Measurements from ENCODE around the gene NAA40. TPM values are rescaled to one million over a fixed set of nuclear protein-coding genes. Genes with fewer than 3 reads are reported as not detected.

NAA40 gene
- polyA plus RNA-seq, 4 donors = 23.6 to 43.0 (median 35.3) TPM

DNA sequence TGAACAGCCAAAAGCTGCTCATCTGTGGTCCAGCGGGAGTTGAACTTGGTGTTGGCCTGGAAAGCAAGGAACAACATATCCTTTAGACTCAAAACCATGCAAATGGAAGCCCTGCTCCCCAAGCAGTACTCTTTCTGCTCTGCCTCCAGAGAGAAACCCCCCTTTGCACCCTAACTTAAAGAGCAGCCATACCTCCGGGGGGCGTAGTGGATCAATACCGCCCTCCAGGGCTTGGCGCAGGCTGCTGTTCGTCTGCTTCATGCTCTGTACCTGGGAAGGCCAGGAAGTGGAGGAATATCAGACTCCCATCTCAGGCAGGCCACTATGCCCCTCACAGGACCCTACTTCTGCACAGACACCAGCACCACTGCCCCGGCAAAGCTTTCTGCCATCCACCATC is 26.1 kb upstream of the NAA40 start:
- no peak for DNase-seq (ENCODE audit: low read depth in 4 of 4, low spot score in 2 of 4)

DNA sequence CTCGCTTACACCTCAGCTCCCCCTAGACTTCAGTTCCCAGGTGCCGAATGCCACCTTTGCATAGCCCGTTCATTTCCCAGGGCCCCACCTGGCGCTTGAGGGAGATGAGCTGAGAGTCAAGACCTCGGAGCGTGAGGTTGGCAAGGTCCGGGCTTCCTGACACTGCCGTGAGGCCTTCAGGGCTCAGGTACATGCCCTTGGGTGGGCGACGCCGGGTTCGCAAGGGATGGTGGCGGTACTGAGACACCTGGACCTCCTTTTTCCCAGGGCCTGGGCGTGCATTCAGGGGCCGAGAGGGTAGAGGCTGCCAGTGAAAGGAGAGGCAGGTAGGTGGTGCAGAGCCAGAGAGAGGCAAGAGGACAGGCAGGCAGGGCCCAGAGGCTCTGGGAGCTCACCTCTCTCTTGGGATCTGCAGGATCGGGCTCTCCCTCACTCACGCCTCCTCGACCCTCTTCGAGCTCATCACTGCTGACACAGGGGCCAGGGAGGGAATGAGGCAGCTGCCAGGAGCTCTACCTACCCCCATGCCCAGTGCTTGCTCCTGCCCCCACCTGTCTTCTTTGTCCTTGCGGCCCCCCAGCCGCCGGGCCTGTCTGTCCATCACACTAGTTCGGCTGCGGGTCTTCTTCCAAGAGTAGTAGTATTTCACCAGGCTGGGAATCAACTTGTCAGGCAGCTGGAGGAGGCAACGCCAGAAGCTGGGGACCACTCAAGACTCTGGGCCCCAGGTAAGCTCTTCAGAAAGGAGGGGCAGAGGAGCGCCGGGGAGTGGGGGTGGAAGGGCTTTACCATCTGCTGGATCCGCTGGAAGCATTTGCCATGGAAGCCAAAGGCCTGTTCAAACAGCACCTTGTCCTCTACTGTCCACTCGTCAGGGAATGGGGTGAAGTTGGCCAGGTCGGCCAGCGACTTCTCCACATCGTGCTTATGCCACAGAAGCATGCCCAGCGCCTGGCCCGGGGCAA is 24.7 kb upstream of the NAA40 start:
- DNase-seq (ENCODE audit: low read depth in 4 of 4, low spot score in 2 of 4) = no peak

DNA sequence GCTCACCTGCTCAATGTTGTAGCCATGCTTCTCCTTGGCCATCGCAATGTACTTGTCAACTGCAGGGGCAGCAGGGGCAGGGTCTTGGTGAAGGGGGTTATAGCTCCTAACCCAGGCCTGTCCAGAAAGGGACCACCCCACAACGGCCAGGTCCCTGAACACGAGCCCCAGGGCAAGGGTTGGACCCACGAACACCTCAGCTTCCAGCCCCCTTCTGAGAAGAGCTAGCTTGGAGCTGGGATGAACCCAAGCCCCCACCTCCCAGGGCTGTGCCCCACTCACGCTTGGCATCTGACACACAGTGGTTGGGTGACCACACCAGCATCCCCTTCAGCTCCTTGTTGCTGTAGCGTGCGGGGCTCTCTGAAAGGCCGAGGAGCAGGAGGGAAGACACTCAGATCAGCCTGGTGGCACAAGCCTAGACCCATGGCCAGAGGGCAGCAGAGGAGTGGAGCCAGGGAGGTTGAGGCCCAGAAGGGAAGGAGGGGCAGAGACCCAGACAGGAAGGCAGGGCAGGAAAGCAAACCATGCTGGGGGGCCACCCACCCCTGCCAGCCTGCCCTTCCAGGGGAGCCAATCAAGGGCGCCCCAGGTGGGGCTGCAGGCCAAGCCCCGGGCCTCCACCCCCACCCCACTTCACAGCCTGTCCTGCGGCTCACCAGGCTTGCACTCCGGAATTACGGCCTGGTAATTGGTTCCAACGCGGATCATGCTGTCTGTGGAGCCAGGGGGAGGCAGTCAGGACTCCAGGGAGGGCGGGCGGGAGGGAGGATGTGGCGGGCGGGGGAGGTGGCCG is 23.7 kb upstream of the NAA40 start:
- no peak for DNase-seq (ENCODE audit: low read depth in 4 of 4, low spot score in 2 of 4)

DNA sequence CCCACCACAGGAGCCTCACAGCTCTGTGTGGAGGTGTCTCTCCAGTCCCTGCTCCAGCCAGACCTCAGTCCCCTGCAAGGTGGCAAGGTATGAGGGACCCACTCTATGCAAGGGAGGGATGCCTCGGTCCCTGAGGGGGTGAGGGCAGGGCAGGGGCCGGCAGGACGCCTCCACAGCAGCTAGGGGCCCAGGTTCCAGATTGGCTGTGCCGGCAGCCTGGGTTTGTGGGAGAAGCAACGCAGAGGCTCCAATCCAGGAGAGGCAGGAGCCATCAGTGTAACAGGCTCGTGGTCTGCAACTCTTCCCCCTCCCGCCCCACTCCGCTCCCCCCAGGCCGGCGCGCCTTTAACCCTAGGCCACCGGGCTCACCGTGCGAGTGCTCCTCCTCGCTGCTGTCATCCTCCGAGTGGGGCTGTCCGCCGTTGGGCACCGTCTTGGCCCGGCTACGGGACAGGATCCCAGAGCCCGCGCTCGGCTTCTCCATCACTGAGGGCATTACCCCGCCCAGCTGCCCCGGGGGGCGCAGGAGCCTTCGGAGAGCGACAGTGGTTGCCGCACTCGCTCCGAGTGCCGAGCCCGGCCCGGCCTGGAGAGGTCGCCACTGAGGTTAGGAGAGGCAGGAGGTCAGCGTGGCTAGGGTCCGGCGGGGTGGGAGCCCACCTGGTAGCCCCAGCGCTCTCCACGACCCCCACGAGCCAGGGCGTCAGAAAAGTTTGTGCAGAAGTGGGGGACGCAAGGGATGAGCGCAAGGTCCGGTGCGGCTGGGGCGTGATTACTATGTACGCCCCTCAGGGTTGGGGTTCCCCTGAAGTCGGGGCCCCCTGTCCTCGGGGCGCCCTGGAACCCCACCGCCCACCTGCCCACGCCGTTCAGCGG is 22.6 kb upstream of the NAA40 start:
- no peak for DNase-seq (ENCODE audit: low read depth in 4 of 4, low spot score in 2 of 4)

DNA sequence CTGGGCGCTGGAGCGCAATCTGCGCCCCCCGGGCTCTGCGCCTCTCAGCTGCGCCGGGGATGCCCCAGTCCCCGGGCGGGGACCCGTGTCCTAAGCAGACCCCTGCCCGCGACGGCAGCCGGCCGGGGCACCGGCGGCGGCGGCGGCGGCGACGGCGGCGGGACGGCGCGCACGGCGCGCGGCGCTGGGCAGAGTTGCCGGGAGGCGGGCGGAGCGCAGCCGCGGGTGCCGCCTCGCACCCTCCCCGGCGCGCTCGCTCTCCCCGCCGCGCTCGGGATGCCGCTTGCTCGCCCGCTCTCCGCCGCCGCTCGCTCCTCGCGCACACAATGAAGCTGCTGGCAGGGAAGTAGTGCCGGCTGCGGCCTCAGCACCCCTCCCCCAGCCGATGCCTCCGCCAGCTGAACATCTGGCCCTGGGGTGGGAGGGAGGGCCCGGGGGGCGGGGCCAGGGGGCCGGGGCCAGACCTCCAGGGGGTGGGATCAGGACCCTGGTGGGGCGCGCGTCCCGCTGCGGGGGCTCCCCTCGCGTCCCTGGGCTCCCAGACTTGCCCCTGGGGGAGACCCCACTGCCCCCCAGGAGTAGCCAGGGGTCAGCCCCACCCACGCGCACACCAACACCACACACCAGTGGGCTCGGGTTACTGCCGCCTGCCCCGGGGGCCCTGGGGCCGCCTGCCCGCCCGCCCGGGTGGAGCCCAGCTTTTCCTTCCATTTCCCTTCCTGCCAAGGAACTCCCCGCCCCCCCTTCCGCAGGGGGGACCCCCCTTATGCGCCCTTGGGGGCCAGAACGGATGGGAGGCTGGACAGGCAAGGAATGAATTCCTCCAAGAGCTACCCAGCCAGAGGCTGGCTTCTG is 21.7 kb upstream of the NAA40 start, which contains the start of gene RCOR2:
TSS of gene RCOR2 (minus strand) at position 328 of the 855 bp plus-strand sequence. CDS start 708 bp downstream, outside the sequence.
- DNase-seq (ENCODE audit: low read depth in 4 of 4, low spot score in 2 of 4) = no peak

DNA sequence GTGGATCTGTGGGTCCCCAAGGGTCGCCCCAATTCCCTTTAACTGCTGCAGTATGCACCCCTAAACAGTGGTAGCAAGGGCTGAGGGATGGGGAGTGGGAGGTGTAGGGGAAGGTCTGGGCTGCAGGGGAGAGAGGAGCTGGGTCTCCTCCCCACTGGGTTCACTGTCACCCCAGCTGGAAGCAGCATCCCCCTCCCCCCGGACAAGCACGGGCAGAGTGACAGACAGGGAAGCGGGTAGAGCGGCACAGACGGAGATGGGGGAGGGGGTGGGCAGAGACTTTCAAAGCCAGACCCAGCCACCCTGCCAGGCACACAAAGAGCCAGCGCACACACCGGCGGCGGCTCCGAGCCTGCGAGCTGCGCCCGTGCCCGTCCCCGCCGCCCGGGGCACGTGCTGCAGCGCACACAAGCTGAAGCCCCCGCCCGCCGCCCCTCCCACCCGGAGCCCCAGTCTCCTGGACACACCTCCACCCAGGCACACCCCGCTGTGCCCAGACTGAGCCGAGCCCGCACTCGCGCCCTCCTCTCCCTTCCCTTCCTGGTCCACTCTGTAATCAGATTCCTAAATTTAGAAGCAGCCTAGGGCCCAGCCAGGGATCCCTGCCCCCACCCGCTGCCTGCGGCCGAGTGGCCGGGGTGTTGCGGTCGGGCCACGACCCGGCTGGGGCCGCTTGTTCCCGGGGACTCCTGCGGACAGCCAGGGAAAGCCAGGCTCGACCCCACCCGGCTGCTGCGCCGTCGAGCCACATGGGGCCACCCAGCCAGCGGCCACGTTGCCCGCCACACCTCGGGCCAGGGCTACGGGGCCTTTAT is 20.9 kb upstream of the NAA40 start:
- no peak for DNase-seq (ENCODE audit: low read depth in 4 of 4, low spot score in 2 of 4)

DNA sequence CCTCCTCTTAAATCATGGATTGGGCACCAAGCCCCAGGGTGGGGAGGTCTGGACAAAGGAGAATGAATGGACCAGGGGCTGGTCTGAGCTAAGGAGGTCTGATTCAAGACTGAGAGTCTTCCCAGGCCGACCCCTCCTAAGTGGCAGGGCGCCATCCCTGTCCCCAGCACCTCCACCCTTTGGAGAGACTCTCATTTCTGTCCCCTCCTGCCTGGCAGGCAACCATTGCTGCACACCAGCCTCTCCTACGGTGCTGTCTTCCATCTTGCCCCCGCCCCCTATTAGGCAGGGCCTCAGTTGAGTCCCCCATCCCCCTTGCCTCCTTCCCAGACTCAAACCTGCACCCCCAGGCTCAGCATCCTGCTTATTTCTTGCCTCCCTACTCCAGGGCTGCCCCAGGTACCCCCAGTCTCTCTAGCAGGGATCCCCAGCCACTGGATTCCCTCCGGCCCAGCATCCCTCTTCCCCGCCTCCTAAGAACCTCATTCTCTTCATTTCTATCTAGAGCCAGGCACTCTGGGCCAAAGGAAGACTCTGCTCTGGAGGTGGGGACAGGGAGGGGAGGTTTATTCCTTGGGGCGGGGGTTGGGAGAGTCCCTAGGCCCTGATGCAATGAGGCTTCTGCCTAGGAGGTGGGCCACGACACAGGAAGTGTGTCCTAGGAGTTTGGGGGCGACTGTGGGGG is 20.2 kb upstream of the NAA40 start:
- no peak for DNase-seq (ENCODE audit: low read depth in 4 of 4, low spot score in 2 of 4)

DNA sequence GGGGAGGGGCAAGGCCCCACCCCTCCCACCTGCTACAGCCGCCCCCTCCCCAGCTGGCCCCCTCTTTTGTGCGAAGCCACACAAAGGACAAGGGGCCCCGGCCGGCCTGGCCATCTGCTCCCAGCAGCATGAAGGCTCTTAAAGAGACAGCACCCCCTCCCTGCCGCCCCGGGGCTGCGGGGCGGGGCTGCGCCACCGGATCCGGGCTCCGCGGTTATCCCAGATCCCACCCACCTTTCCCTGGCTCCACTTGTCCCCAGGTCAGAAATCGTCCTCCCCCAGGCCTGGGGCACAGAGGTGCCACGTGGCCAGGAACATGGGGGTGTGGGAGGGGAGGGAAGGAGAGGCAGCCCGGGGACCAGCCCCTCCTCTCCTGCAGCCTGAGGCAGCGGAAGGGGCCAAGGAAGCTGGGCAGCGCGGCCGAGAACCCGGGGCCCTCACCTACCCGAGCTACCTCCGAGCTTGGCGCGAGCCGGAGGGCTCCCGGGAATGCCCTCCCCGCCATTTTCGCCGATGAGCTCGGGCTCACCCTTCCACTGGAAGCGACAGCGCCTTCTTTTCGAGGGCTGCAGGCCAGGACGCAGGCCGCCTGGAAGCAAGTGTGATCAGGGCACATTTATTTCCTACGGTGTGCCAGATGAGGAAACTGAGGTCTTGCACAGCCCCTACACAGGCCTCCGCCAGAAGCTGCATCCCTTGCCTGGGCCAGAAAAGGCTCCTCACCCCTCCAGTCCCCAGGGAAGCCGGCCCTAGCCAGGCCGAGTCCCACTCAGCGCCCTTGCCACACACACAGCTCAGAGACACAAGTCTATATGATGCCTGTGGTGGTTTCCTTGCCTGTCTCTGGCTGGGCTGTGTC is 19.3 kb upstream of the NAA40 start:
- DNase-seq (ENCODE audit: low read depth in 4 of 4, low spot score in 2 of 4) = no peak

DNA sequence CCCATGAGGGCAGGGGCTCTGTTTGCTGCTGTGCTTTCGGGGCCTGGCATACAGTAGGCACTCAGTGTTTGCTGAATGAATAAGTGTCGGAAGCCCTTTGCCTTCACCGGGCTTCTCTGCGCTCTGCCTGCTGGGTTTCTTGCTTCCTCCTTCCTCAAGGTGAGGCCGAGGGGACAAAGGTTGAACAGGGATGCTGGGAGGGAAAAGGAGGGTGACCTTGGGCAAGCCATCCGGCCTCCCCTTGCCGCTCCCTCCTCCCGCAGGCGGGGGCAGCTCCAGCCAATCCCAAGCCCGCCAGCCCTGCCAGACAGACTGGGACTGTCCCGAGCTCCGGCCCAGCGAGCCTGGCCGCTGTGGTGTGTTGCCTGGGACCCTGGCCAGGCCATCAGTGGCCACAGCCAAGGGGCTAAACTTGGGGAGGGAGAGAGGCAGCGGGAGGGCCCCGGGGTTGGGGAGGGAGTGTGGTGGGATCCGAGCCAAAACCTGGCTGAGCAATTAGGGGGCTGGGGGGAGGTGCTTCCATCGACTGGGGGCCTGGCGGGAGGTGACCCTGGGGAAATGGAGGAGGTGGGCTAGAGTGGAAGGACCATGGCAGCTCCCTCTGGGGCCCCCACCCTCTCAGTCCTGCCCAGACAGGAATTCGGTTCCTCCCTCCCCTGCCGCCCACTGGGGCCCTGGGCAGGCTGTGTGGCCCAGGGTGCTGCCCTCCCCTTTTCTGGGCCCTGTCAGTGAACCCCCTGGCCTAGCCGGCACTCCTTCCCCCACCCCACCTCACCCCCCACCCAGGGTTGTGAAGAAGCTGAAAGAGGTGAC is 18.5 kb upstream of the NAA40 start:
- no peak for DNase-seq (ENCODE audit: low read depth in 4 of 4, low spot score in 2 of 4)

DNA sequence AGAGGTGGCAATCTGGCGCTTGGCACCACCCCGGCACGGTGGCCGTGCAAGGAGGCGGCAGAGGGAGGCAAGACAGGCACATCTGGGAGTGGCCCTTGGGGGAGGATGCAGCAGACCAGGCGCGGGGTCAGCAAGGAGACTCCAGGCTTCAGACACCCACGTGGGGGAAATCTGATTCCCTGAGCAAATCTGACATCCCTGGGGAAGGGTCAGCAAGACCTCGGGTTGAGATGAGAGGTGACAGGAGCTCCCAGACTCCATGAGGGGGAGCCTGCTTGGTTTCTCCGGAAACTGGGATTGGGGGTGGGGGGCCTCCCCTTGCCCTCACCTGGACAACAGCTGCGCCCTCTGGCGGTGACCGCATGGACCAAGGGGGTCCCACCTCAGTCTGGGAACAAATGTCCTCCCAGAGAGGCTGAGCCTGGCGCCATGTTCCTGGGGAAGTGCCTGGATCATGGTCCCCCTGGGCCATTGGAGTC is 17.8 kb upstream of the NAA40 start:
- DNase-seq (ENCODE audit: low read depth in 4 of 4, low spot score in 2 of 4) = no peak

DNA sequence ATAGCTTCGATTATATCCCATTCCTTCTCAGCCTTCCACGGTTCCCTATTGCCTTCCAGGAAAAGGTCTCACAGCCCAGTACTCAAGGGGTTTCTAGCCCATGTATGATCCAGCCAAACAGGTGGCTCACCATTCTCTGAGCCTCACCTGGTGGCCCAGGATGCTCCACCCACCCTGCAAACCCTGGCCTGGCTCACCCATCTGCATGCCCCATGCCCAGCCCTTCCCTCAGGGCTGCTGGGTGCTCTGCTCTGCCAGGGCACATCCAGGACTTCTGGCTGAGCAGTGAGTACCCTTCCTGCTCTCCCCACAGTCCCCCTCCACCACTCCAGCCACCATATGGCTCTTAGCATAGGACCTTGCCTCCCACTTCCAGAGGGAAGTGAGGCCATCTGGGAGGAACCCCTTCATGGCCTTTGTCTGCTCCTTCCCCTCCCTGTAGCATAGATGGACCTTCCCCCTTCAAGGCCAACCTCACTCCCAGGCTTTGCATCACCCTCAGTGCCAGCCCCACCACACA is 16.1 kb upstream of the NAA40 start:
- no peak for DNase-seq (ENCODE audit: low read depth in 4 of 4, low spot score in 2 of 4)

DNA sequence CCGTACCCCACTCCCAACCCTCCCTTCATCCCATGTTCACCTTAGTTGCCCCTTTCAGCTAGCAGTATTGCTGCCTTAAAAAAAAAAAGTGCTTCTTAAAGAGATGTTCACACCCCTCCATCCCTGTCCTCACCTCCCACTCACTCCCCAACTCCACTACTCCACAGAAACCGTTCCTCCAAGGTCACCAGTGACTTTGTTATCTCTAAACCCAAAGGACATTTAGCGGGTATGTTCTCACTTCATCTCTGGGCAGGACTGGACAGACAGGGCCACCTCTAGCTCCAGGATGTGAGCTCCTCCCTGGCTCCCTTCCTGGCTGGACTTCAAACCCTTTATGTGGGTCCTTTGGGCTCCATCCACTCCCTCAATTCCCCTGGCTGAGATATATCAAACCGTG is 15.5 kb upstream of the NAA40 start:
- no peak for DNase-seq (ENCODE audit: low read depth in 4 of 4, low spot score in 2 of 4)

DNA sequence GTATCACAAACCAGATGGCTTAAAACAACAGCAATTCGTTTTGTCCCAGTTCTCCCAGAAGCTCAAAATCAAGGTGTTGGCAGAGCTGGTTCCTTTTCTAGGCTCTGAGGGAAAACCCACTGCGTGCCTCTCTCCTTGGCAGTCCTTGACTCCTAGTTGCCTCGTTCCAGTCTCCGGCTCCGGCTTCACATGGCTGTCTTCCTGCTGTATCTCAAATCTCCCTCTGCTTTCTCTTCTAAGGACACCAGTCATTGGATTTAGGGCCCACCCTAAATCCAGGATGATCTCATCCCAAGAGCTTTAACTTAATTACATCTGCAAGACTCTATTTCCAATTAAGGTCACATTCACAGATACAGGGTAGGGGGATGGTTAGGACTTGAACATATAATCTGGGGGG is 9.2 kb upstream of the NAA40 start:
- no peak for DNase-seq (ENCODE audit: low read depth in 4 of 4, low spot score in 2 of 4)

DNA sequence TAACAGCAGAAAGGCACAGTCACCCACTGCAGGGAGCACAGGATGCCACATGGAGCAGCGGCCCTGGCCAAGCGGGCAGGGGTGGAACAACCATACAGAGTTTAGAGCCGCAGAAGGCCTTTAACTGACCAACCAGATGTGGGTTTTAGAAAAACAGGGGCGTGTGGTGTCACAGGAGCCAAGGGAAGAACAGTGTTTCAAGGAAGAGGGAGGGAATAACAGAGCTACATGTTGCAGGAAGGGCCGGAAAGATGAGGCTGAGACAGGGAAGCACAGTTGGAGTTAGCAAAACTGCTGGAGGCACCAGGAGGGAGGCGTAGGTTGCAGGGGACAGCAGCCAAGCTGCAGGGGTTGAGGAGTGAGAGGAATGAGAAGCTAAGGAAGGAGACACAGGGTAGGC is 7.8 kb upstream of the NAA40 start:
- DNase-seq (ENCODE audit: low read depth in 4 of 4, low spot score in 2 of 4) = no peak

DNA sequence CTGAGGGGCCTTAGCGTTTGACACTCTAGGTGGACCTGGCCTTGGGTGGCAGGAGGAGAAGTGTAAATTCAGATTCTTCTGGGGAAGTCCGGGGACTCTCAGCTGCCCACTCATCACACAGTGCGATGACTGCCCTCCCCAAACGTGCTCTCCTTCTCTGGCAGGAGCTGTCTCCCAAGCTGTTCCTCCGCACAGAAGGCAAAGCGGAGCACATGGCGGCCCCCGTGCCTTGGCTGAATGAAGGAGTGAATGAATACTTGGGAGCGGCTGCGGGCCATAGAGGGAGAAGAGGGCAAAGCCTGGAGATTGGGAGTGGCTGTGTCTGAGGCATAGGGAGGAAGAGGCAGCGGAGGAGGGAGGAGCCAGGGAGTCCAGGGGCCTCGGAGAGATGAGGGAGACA is 6.9 kb upstream of the NAA40 start:
- no peak for DNase-seq (ENCODE audit: low read depth in 4 of 4, low spot score in 2 of 4)

DNA sequence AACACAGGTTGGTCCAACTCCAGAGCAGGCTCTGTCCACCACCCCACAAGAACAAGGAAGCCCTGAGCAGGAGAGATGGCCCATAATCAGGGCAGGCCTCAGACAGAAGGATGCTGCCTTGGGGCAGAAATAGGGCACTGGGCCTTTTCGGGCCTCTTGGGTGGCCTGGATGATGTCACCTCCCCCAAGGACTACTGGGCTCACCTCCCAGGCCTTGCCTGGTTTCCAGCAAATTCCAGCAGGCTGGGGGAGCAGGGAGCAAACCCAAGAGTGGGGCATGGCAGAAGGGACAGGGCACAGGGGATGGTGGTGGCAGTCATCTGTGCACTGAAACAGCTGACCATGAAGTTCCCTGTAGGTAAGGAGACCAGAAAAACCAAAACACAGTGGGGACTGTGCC is 5.3 kb upstream of the NAA40 start:
- DNase-seq (ENCODE audit: low read depth in 4 of 4, low spot score in 2 of 4) = no peak

Data from left renal cortex interstitium (tissue), 4 donors.